K562 (cell line): ENCODE results near the gene SLC49A4. TPM values are rescaled to one million over a fixed set of nuclear protein-coding genes. Genes with fewer than 3 reads are reported as not detected.

Source experiments
- ATAC-seq: fragments of 200-7000 bp; cut with Tn5 transposase; 3 replicates; pipeline ENCODE4 v1.9.1; 2020; ENCODE audit warnings: moderate library complexity
- BruUV-seq: library from RNA; stranded (reverse); fragments of 400-500 nt; replicated peaks from 2 replicates; lab custom pipeline; 2021; lab: Mats Ljungman, UMichigan
- CTCF ChIA-PET: fragments of 300-600 bp; formaldehyde crosslinking; extraction: SDS; loops from one replicate; lab custom pipeline; 2021; ENCODE audit warnings: low intra/inter-chr PET ratio; lab: Yijun Ruan, JAX
- POLR2A ChIA-PET: fragments of 300-600, 350-650 bp; sonication (Branson Sonifier 250); formaldehyde crosslinking; extraction: SDS; loops from one replicate; lab custom pipeline; 2021; ENCODE audit warnings: antibody characterized with exemption, inconsistent platforms; lab: Yijun Ruan, JAX
- DNase-seq, 4 experiments: peaks; one replicate each; pipeline versions ENCODE4 v3.0.0 to v3.0.0-alpha.2; 2011 to 2018; ENCODE audit warnings: low spot score in 3 of 4, mixed read lengths in 3 of 4; ENCODE audit errors: extremely low read depth in 1 of 4
- FAIRE-seq: peaks from 2 replicates; lab custom pipeline; 2011; peaks lifted over from hg19 to GRCh38; lab: Jason Lieb, UNC
- H2AFZ ChIP-seq: 2 replicates; pipeline ENCODE4 v1.6.0; 2011; ENCODE audit warnings: low read depth, low read length, control low read depth, inconsistent platforms
- H3K27ac ChIP-seq: fragments of 200-600 bp; 3 replicates; pipeline ENCODE4 v1.8.0; 2011; ENCODE audit warnings: low read depth, mild to moderate bottlenecking, control low read depth, inconsistent platforms, low read length, moderate library complexity, mixed read lengths; ENCODE audit errors: extremely low read depth
- H3K27me3 ChIP-seq, 2 experiments: fragments of 300-600 bp in 1 of 2; 2 replicates in 1 of 2; 3 replicates in 1 of 2; pipeline versions ENCODE4 v1.6.0 to v1.8.0; 2011; ENCODE audit warnings: inconsistent platforms in 2 of 2, low read length in 2 of 2, mild to moderate bottlenecking in 1 of 2, mixed read lengths in 1 of 2, moderate library complexity in 1 of 2; ENCODE audit not compliant: control insufficient read depth in 2 of 2, insufficient read depth in 2 of 2
- H3K36me3 ChIP-seq: fragments of 300-600 bp; 3 replicates; pipeline ENCODE4 v1.8.0; 2011; ENCODE audit warnings: mild to moderate bottlenecking, low read length, inconsistent platforms; ENCODE audit not compliant: control insufficient read depth, insufficient read depth
- H3K4me1 ChIP-seq, 2 experiments: fragments of 200-600 bp in 1 of 2; replicated peaks in 1 of 2; 2 replicates in 1 of 2; 3 replicates in 1 of 2; pipeline versions ENCODE4 v1.5.1 to v1.8.0; 2011; ENCODE audit warnings: inconsistent platforms in 2 of 2, low read length in 2 of 2, mild to moderate bottlenecking in 1 of 2, mixed read lengths in 1 of 2, moderate library complexity in 1 of 2; ENCODE audit not compliant: control insufficient read depth in 2 of 2, insufficient read depth in 2 of 2
- H3K4me2 ChIP-seq: 2 replicates; pipeline ENCODE4 v1.6.1; 2011; ENCODE audit warnings: low read length, control low read depth, inconsistent platforms, mixed read lengths; ENCODE audit not compliant: insufficient read depth
- H3K4me3 ChIP-seq: fragments of 200-600 bp; sonication (generic), shearing (Covaris generic); 2 replicates; pipeline ENCODE4 v1.5.1; 2016; ENCODE audit warnings: control low read depth, inconsistent platforms
- H3K79me2 ChIP-seq: fragments of 200-600 bp; 3 replicates; pipeline ENCODE4 v1.8.0; 2011; ENCODE audit warnings: low read length, inconsistent platforms; ENCODE audit not compliant: control insufficient read depth, insufficient read depth
- H3K9ac ChIP-seq, 2 experiments: 2 replicates each; pipeline versions ENCODE4 v1.6.0 to v1.6.1; 2011; ENCODE audit warnings: low read depth in 2 of 2, low read length in 2 of 2, control low read depth in 1 of 2, inconsistent platforms in 1 of 2, mild to moderate bottlenecking in 1 of 2, mixed read lengths in 1 of 2; ENCODE audit not compliant: insufficient read depth in 1 of 2
- H3K9me1 ChIP-seq: one replicate; pipeline ENCODE4 v1.6.0; 2011; ENCODE audit warnings: inconsistent platforms, mild to moderate bottlenecking, low read length, moderate library complexity; ENCODE audit not compliant: control insufficient read depth, insufficient read depth
- H3K9me3 ChIP-seq: replicated peaks from 2 replicates; pipeline ENCODE4 v1.5.1; 2011; ENCODE audit warnings: low read depth, low read length, inconsistent platforms; ENCODE audit not compliant: control insufficient read depth, insufficient read depth
- H4K20me1 ChIP-seq: replicated peaks from 2 replicates; pipeline ENCODE4 v1.6.1; 2011; ENCODE audit warnings: low read length, inconsistent platforms, mixed read lengths; ENCODE audit not compliant: control insufficient read depth, insufficient read depth
- ARHGAP35 ChIP-seq: fragments of 450-650 bp; IDR thresholded peaks from 2 replicates; pipeline ENCODE4 v1.6.1; 2018; ENCODE audit not compliant: partially characterized antibody
- MEIS2 ChIP-seq: fragments of 450-650 bp; IDR thresholded peaks from 2 replicates; pipeline ENCODE4 v1.6.1; 2014; ENCODE audit warnings: mild to moderate bottlenecking; ENCODE audit not compliant: partially characterized antibody
- PKNOX1 ChIP-seq: fragments of 450-650 bp; IDR thresholded peaks from 2 replicates; pipeline ENCODE4 v1.6.1; 2016
- ZBTB1 ChIP-seq: sonication (generic); formaldehyde crosslinking; IDR thresholded peaks from 2 replicates; pipeline ENCODE4 v1.8.1; 2023; ENCODE audit warnings: missing genetic modification reagents, low read depth, mild to moderate bottlenecking, borderline replicate concordance
- ZNF140 ChIP-seq: fragments of 250-450 bp; sonication (Bioruptor Pico); IDR thresholded peaks from 2 replicates; pipeline ENCODE4 v1.8.0; 2021; ENCODE audit warnings: moderate library complexity, mild to moderate bottlenecking, inconsistent platforms
- WGBS: fragments of 100-300 bp; shearing (Covaris generic); methylation state at CpG from one replicate; pipeline ENCODE4 v1.1.6; 2016; ENCODE audit warnings: low coverage, mixed read lengths; ENCODE audit not compliant: insufficient coverage; ENCODE audit errors: missing lambda C conversion rate; 5-methylcytosine and 5-hydroxymethylcytosine counted together
- in situ Hi-C: fragments of 300-500 bp; cut with MboI; formaldehyde crosslinking; loops from 4 replicates; pipeline ENCODE4 v1.15.0; 2018; ENCODE audit warnings: inconsistent platforms, mixed read lengths
- intact Hi-C: fragments of 100-400 bp; cut with micrococcal nuclease; formaldehyde crosslinking; loops from 2 replicates; pipeline ENCODE4 v1.14.2; 2022
- polyA plus RNA-seq, 8 experiments: library from polyadenylated mRNA; depleted of rRNA in 4 of 8; stranded (reverse) in 5 of 8; unstranded in 3 of 8; fragments of >200 nt; fragmentation: Nextera tagmentation in 2 of 8; fragmentation: Illumina TruSeq in 1 of 8; extraction: Ambion mirVana in 2 of 8; extraction: Trizol in 1 of 8; gene quantifications; 2 replicates each; pipeline versions ENCODE4 v1.2.1 to v1.2.3, GENCODE V29; 2011 to 2014; ENCODE audit warnings: inconsistent platforms in 1 of 8, missing spikeins in 1 of 8
- total RNA-seq, 7 experiments: library from RNA; depleted of rRNA in 6 of 7; stranded (reverse); fragments of >200 nt in 6 of 7; fragmentation: Illumina TruSeq in 2 of 7; extraction: Trizol in 2 of 7; gene quantifications; 2 replicates each; pipeline versions ENCODE4 v1.2.1 to v1.2.3, GENCODE V29; 2011 to 2021; ENCODE audit warnings: low replicate concordance in 1 of 7
- TF ChIP-seq, protein P1 (sequence below), 2 experiments: IDR thresholded peaks in 1 of 2; conservative IDR thresholded peaks in 1 of 2; 2 replicates each; pipeline ENCODE4 v1.6.1; 2016; ENCODE audit warnings: low read depth in 2 of 2, mild to moderate bottlenecking in 1 of 2, missing compliant biosample characterization in 1 of 2, missing genetic modification characterization in 1 of 2, moderate library complexity in 1 of 2

Gene SLC49A4
- total and polyA plus RNA-seq, 9 of the 15 experiments (the other 6 are each of a cell fraction or from before 2014, with no cell fraction given): 0.15 to 1.3 (median 0.83) TPM

- DNase-seq (peak in 1 of 4 experiments; percentile 14), ATAC-seq (0 out of 3 replicates have a peak, but pooled peaks have one; percentile 39), FAIRE-seq (no peak)
- Histone ChIP-seq H3K9me1 (no peaks in the 10 kb centered on the region), H3K4me1 (no peaks in the 10 kb centered on the region), H4K20me1 (no peaks in the 10 kb centered on the region), H3K27ac (no peak overlapping the region), H3K9ac (no peak overlapping the region), H2AFZ (no peak overlapping the region), H3K79me2 (no peaks in the 10 kb centered on the region), H3K27me3 (no peaks in the 10 kb centered on the region), H3K9me3 (no peaks in the 10 kb centered on the region), H3K4me3 (no peak overlapping the region), H3K36me3 (no peaks in the 10 kb centered on the region), H3K4me2 (no peak overlapping the region)
- ChIA-PET POLR2A (interaction anchor here (0.6 kb wide), 1 partner anchor 712 kb away, joined by 4 read pairs; no protein-coding TSS in a partner anchor), CTCF (no interaction called here)
- 19% methylated on average over 9 of the region's 9 CpGs for WGBS
- in situ Hi-C loops: no loop called here
- no TSS peak for BruUV-seq
- TF ChIP-seq ZBTB1 (CRISPR knock-in tag): no peak
- TF ChIP-seq, protein P1, sequence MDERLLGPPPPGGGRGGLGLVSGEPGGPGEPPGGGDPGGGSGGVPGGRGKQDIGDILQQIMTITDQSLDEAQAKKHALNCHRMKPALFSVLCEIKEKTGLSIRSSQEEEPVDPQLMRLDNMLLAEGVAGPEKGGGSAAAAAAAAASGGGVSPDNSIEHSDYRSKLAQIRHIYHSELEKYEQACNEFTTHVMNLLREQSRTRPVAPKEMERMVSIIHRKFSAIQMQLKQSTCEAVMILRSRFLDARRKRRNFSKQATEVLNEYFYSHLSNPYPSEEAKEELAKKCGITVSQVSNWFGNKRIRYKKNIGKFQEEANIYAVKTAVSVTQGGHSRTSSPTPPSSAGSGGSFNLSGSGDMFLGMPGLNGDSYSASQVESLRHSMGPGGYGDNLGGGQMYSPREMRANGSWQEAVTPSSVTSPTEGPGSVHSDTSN (CRISPR knock-in tag; IDR thresholded peaks at IDR 0.05; ENCODE audit: low read depth): no peak
- TF ChIP-seq, protein P1 (tag; conservative IDR thresholded peaks at IDR 0.05; ENCODE audit: low read depth): peak; percentile 39
- no peak for TF ChIP-seq ZNF140
- peak; percentile 57 for TF ChIP-seq MEIS2
- TF ChIP-seq PKNOX1: peak; percentile 65
- no peak for TF ChIP-seq ARHGAP35
- intact Hi-C loops: no loop called here
Observed at GRCh38 chr3:122873741-122874515, 79.1 kb downstream of the SLC49A4 start.
